NCI-H2081 treated with DMSO at 0.1 percent for 48 hours (cell line): ENCODE measurements around the gene KDM4B.
"Not testable (repeated sequence)": the region's sequence is repeated elsewhere in the genome, so short reads cannot be mapped to it uniquely, and the experiment has no call there.

ENCODE experiments used
- DNase-seq: peaks from one replicate; lab custom pipeline; 2025; lab: John Stamatoyannopoulos, UW

The KDM4B gene

GRCh38 chr19:5013761-5014160 is 44.8 kb downstream of the KDM4B start:
- DNase-seq: no peak

- DNase-seq: no peak
These were observed 46.0 kb downstream of the KDM4B start for GRCh38 chr19:5014941-5015340.

- DNase-seq: no peak
These were observed 47.4 kb downstream of the KDM4B start for GRCh38 chr19:5016268-5016667.

- no peak for DNase-seq
These were observed 47.9 kb downstream of the KDM4B start for GRCh38 chr19:5016781-5017180.

GRCh38 chr19:5017235-5017634 is 48.3 kb downstream of the KDM4B start:
- DNase-seq: no peak

GRCh38 chr19:5018224-5019015 is 49.5 kb downstream of the KDM4B start:
- DNase-seq: no peak

GRCh38 chr19:5020368-5020767 is 51.5 kb downstream of the KDM4B start:
- no peak for DNase-seq

GRCh38 chr19:5021046-5021445 is 52.1 kb downstream of the KDM4B start:
- no peak for DNase-seq

GRCh38 chr19:5022066-5022860 is 53.4 kb downstream of the KDM4B start:
- DNase-seq: no peak

- DNase-seq: no peak
These were observed 54.2 kb downstream of the KDM4B start for GRCh38 chr19:5023128-5023571.

- DNase-seq: no peak
These were observed 55.4 kb downstream of the KDM4B start for GRCh38 chr19:5024282-5024681.

- no peak for DNase-seq
These were observed 56.1 kb downstream of the KDM4B start for GRCh38 chr19:5025027-5025426.

- DNase-seq: no peak
These were observed 57.9 kb downstream of the KDM4B start for GRCh38 chr19:5026706-5027273.

- no peak for DNase-seq
These were observed 59.4 kb downstream of the KDM4B start for GRCh38 chr19:5028229-5028886.

- not testable (repeated sequence) for DNase-seq
These were observed 60.7 kb downstream of the KDM4B start for GRCh38 chr19:5029596-5029995.

- DNase-seq: no peak
These were observed 61.4 kb downstream of the KDM4B start for GRCh38 chr19:5030136-5030820.

GRCh38 chr19:5030822-5031221 is 61.9 kb downstream of the KDM4B start:
- no peak for DNase-seq

GRCh38 chr19:5031231-5032100 is 62.6 kb downstream of the KDM4B start:
- DNase-seq: no peak

GRCh38 chr19:5032101-5032967 is 63.4 kb downstream of the KDM4B start:
- no peak for DNase-seq
